HepG2 (cell line): ENCODE results near the gene OR1F1. TPM values are rescaled to one million over a fixed set of nuclear protein-coding genes. Genes with fewer than 3 reads are reported as not detected.
A peak's percentile ranks its signal among the peaks of the same experiment; 100 is the strongest.

ENCODE experiments used
- CBX5 ChIP-seq: sonication (generic); formaldehyde crosslinking; IDR thresholded peaks from 2 replicates; pipeline ENCODE4 v1.4.0; 2020; ENCODE audit warnings: missing genetic modification reagents, borderline replicate concordance
- DR1 ChIP-seq: sonication (generic); formaldehyde crosslinking; IDR thresholded peaks from 2 replicates; pipeline ENCODE4 v1.8.0; 2021; ENCODE audit warnings: mild to moderate bottlenecking, missing genetic modification reagents, inconsistent platforms
- GLI4 ChIP-seq: sonication (generic); formaldehyde crosslinking; IDR thresholded peaks from 2 replicates; pipeline ENCODE4 v1.5.1; 2020; ENCODE audit warnings: missing genetic modification reagents, mild to moderate bottlenecking, moderate library complexity, borderline replicate concordance
- HDAC1 ChIP-seq: sonication (generic); formaldehyde crosslinking; IDR thresholded peaks from 2 replicates; pipeline ENCODE4 v1.5.1; 2020; ENCODE audit warnings: mild to moderate bottlenecking, missing genetic modification reagents
- HDAC2 ChIP-seq: sonication (generic); formaldehyde crosslinking; IDR thresholded peaks from 2 replicates; pipeline ENCODE4 v1.4.0; 2020; ENCODE audit warnings: missing genetic modification reagents
- HNF1A ChIP-seq, 2 experiments: sonication (generic) in 1 of 2; formaldehyde crosslinking in 1 of 2; IDR thresholded peaks; 2 replicates each; pipeline versions ENCODE4 v1.4.0 to v1.6.1; 2016 to 2020; ENCODE audit warnings: borderline replicate concordance in 1 of 2, low read depth in 1 of 2, mild to moderate bottlenecking in 1 of 2, missing genetic modification reagents in 1 of 2
- KLF11 ChIP-seq: IDR thresholded peaks from 2 replicates; pipeline ENCODE4 v1.6.1; 2016; ENCODE audit warnings: missing compliant biosample characterization
- MIER3 ChIP-seq: IDR thresholded peaks from 2 replicates; pipeline ENCODE4 v1.6.1; 2016; ENCODE audit warnings: missing compliant biosample characterization, borderline replicate concordance
- MYNN ChIP-seq: sonication (generic); formaldehyde crosslinking; IDR thresholded peaks from 2 replicates; pipeline ENCODE4 v1.4.0; 2020; ENCODE audit warnings: mild to moderate bottlenecking, low read depth, missing genetic modification reagents
- NONO ChIP-seq, 2 experiments: fragments of 450-650 bp in 1 of 2; sonication (generic) in 1 of 2; formaldehyde crosslinking in 1 of 2; IDR thresholded peaks in 1 of 2; conservative IDR thresholded peaks in 1 of 2; 2 replicates each; pipeline versions ENCODE4 v1.6.1 to v1.8.0; 2017 to 2022; ENCODE audit warnings: mild to moderate bottlenecking in 1 of 2, missing genetic modification reagents in 1 of 2, moderate library complexity in 1 of 2
- PPARG ChIP-seq: conservative IDR thresholded peaks from 2 replicates; pipeline ENCODE4 v1.6.1; 2016; ENCODE audit warnings: missing biosample characterization, missing genetic modification reagents
- PRPF4 ChIP-seq: fragments of 200-400 bp; formaldehyde crosslinking; IDR thresholded peaks from 2 replicates; pipeline ENCODE4 v1.6.1; 2016; ENCODE audit warnings: low read length, low read depth; ENCODE audit not compliant: poor library complexity, severe bottlenecking
- SAP130 ChIP-seq: IDR thresholded peaks from 2 replicates; pipeline ENCODE4 v1.6.1; 2016; ENCODE audit warnings: low read depth
- THAP8 ChIP-seq: sonication (generic); formaldehyde crosslinking; IDR thresholded peaks from 2 replicates; pipeline ENCODE4 v1.5.1; 2020; ENCODE audit warnings: missing genetic modification reagents, mild to moderate bottlenecking, borderline replicate concordance
- YY1 ChIP-seq: IDR thresholded peaks from 2 replicates; pipeline ENCODE4 v1.6.1; 2011; ENCODE audit warnings: low read length, low read depth, moderate library complexity, mild to moderate bottlenecking; ENCODE audit not compliant: insufficient read depth, insufficient replicate concordance
- ZFP36 ChIP-seq: fragments of 150-350 bp; IDR thresholded peaks from 2 replicates; pipeline ENCODE4 v1.6.1; 2018; ENCODE audit warnings: borderline replicate concordance, low read length, low read depth; ENCODE audit not compliant: partially characterized antibody
- ZFP36L1 ChIP-seq: sonication (generic); formaldehyde crosslinking; IDR thresholded peaks from 2 replicates; pipeline ENCODE4 v1.8.0; 2022; ENCODE audit warnings: mild to moderate bottlenecking, missing genetic modification reagents, moderate library complexity
- polyA plus RNA-seq, 8 experiments: library from polyadenylated mRNA; depleted of rRNA in 3 of 8; stranded (reverse) in 7 of 8; unstranded in 1 of 8; fragments of >200 nt; fragmentation: Illumina TruSeq in 4 of 8; extraction: Trizol in 4 of 8; gene quantifications; 2 replicates each; pipeline versions ENCODE4 v1.2.1 to v1.2.3, GENCODE V29; 2011 to 2016; ENCODE audit warnings: low read depth in 4 of 8, missing spikeins in 1 of 8, mixed read lengths in 1 of 8; ENCODE audit not compliant: insufficient read depth in 1 of 8
- total RNA-seq, 5 experiments: library from RNA; depleted of rRNA; stranded (reverse); fragments of >200 nt; fragmentation: Illumina TruSeq; extraction: Trizol; gene quantifications; 2 replicates each; pipeline ENCODE4 v1.2.3, GENCODE V29; 2016; ENCODE audit warnings: low read depth in 1 of 5
- TF ChIP-seq, protein P1 (sequence below): conservative IDR thresholded peaks from 2 replicates; pipeline ENCODE4 v1.6.1; 2018; ENCODE audit warnings: missing genetic modification reagents

OR1F1 gene
- total and polyA plus RNA-seq, 2 of the 13 experiments (the other 11 are each of a cell fraction or from before 2014, with no cell fraction given): 0.90 TPM; not detected in 1

DNA sequence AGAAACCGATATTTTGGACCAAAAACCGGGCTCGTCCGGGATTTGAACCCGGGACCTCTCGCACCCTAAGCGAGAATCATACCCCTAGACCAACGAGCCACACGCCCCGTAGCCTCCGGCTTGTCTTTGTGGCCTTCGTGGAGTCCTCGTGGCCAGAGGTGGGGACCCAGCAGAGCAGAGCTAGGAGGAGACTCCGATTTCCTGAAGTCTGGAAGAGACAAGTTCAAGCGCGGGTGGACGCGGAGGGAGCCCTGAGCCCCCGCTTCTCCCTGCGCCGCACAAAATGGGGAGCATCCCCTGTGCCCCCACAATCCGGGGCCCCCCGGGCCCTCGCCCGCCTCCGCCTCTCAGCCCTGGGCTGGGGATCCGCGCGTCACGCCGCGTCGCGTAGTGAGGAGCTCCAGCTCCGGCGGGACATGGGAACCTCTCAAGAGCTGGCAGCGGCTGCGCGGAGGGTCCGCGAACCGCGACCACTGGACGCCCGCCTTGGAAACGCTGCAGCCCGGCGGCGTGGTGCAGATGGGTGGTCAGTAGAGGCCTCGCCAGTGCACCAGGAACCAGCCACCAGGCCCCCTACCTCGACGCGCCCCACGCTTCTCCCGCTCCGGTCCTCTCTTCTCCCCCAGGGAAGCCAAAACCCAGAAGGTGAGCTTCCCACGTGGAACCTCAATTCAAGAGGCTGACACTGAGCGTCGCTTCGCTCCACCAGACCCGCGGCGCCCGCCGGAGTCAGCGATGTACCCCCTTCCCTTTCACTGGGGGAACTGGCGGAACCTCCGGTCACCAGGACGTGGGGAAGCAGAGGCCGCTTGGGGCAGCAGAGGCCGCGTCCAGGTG is 5.2 kb upstream of the OR1F1 start (continued):
- TF ChIP-seq HNF1A (IDR thresholded peaks at IDR 0.05; ENCODE audit: low read depth): 0 out of 2 replicates have a peak, but pooled peaks have one; percentile 33
- TF ChIP-seq HNF1A (CRISPR knock-in tag; IDR thresholded peaks at IDR 0.05; ENCODE audit: borderline replicate concordance): no peak
- no peak for TF ChIP-seq ZFP36
- no peak for TF ChIP-seq YY1
- peak; percentile 66 for TF ChIP-seq HDAC1 (CRISPR knock-in tag)
- TF ChIP-seq THAP8 (CRISPR knock-in tag): 0 out of 2 replicates have a peak, but pooled peaks have one; percentile 52
- TF ChIP-seq SAP130 (CRISPR knock-in tag): peak; percentile 37; the same call in 1 of the 2 replicates
- peak; percentile 46; the same call in 1 of the 2 replicates for TF ChIP-seq CBX5 (CRISPR knock-in tag)
- peak; percentile 43; the same call in 1 of the 2 replicates for TF ChIP-seq HDAC2 (CRISPR knock-in tag)
- TF ChIP-seq, protein P1, sequence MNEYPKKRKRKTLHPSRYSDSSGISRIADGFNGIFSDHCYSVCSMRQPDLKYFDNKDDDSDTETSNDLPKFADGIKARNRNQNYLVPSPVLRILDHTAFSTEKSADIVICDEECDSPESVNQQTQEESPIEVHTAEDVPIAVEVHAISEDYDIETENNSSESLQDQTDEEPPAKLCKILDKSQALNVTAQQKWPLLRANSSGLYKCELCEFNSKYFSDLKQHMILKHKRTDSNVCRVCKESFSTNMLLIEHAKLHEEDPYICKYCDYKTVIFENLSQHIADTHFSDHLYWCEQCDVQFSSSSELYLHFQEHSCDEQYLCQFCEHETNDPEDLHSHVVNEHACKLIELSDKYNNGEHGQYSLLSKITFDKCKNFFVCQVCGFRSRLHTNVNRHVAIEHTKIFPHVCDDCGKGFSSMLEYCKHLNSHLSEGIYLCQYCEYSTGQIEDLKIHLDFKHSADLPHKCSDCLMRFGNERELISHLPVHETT (CRISPR knock-in tag): no peak
- 0 out of 2 replicates have a peak, but pooled peaks have one; percentile 31 for TF ChIP-seq DR1 (CRISPR knock-in tag)
- TF ChIP-seq MYNN: no peak
- peak; percentile 79 for TF ChIP-seq PRPF4
- TF ChIP-seq GLI4 (CRISPR knock-in tag): no peak
- no peak for TF ChIP-seq ZFP36L1 (CRISPR knock-in tag)
- TF ChIP-seq NONO (IDR thresholded peaks at IDR 0.05): no peak
- peak; percentile 76; the same call in 1 of the 2 replicates for TF ChIP-seq NONO (CRISPR knock-in tag; conservative IDR thresholded peaks at IDR 0.05)
- TF ChIP-seq PPARG (CRISPR knock-in tag): 0 out of 2 replicates have a peak, but pooled peaks have one; percentile 39
- 0 out of 2 replicates have a peak, but pooled peaks have one; percentile 66 for TF ChIP-seq MIER3 (CRISPR knock-in tag)
- TF ChIP-seq KLF11: no peak
